Measurements from ENCODE around the gene RASSF5.

DNA sequence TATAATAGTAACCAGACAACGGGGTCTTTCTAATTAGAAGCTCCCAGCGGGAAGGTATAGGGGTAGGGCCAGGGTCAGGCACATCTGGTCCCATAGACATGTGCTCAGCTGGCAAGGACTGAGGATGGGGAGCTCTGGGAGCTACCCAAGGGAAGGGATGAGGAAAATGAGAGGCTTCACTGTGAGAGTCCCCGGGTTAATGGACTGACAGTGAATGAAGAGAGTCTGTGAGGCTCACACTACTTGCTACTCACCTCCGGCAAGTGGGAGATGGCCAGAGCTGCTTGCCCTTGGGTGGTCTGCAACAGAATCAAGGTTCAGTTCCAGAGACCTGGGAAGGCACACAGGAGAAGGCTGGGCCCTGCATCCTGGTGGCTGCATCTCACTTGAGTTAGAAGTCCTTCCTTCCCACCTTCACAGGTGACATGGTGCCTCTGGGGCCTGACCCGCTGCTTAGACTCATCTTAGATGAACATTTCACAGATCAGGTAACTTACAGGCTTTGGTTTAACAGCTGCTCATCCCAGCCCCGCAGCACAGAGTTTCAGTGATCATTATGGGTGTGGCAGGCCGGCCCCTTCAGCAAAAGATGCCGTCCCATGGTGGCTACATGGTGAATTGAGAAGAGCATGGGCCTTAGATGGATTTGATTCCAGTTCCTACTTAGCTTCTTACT, 73.2 kb downstream of the RASSF5 start:
- TF ChIP-seq, protein P1, sequence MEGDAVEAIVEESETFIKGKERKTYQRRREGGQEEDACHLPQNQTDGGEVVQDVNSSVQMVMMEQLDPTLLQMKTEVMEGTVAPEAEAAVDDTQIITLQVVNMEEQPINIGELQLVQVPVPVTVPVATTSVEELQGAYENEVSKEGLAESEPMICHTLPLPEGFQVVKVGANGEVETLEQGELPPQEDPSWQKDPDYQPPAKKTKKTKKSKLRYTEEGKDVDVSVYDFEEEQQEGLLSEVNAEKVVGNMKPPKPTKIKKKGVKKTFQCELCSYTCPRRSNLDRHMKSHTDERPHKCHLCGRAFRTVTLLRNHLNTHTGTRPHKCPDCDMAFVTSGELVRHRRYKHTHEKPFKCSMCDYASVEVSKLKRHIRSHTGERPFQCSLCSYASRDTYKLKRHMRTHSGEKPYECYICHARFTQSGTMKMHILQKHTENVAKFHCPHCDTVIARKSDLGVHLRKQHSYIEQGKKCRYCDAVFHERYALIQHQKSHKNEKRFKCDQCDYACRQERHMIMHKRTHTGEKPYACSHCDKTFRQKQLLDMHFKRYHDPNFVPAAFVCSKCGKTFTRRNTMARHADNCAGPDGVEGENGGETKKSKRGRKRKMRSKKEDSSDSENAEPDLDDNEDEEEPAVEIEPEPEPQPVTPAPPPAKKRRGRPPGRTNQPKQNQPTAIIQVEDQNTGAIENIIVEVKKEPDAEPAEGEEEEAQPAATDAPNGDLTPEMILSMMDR (IDR thresholded peaks at IDR 0.05) = no peak
- no peak for TF ChIP-seq POLR2A (IDR thresholded peaks at IDR 0.05)

Data from Peyer's patch (tissue), 4 donors.